OCI-LY1 (cell line): ENCODE data around the gene KAT6B.
A peak's percentile ranks its signal among the peaks of the same experiment; 100 is the strongest.
"Not testable (repeated sequence)": the region's sequence is repeated elsewhere in the genome, so short reads cannot be mapped to it uniquely, and the experiment has no call there.

ENCODE experiments used
- H2AFZ ChIP-seq: fragments of 200-600 bp; sonication (generic), shearing (Covaris generic); 2 replicates; pipeline ENCODE4 v1.6.0; 2014; ENCODE audit warnings: antibody characterized with exemption, mild to moderate bottlenecking, low read length
- H3F3A ChIP-seq: fragments of 200-600 bp; sonication (generic), shearing (Covaris generic); 2 replicates; pipeline ENCODE4 v1.6.0; 2014; ENCODE audit warnings: mild to moderate bottlenecking, antibody characterized with exemption, low read length, moderate library complexity; ENCODE audit not compliant: insufficient read depth
- H3K27ac ChIP-seq: fragments of 200-600 bp; sonication (generic); 2 replicates; pipeline ENCODE4 v1.5.1; 2014; ENCODE audit warnings: low read length, mixed run types, mild to moderate bottlenecking, low read depth; ENCODE audit not compliant: poor library complexity, severe bottlenecking
- H3K27me3 ChIP-seq: fragments of 200-600 bp; sonication (generic); 2 replicates; pipeline ENCODE4 v1.6.0; 2014; ENCODE audit warnings: antibody characterized with exemption, mild to moderate bottlenecking, low read length, moderate library complexity; ENCODE audit not compliant: insufficient read depth
- H3K36me3 ChIP-seq: fragments of 200-600 bp; sonication (generic); 2 replicates; pipeline ENCODE4 v1.6.1; 2014; ENCODE audit warnings: mild to moderate bottlenecking, antibody characterized with exemption, low read length, moderate library complexity, mixed read lengths; ENCODE audit not compliant: insufficient read depth
- H3K4me1 ChIP-seq: fragments of 200-600 bp; sonication (generic); 2 replicates; pipeline ENCODE4 v1.5.1; 2014; ENCODE audit warnings: mild to moderate bottlenecking, low read length, moderate library complexity; ENCODE audit not compliant: insufficient read depth, severe bottlenecking
- H3K4me2 ChIP-seq: fragments of 200-600 bp; sonication (generic), shearing (Covaris generic); 2 replicates; pipeline ENCODE4 v1.6.1; 2014; ENCODE audit warnings: low read length
- H3K4me3 ChIP-seq: fragments of 200-600 bp; sonication (generic); 2 replicates; pipeline ENCODE4 v1.5.1; 2014; ENCODE audit warnings: low read length, low read depth, mild to moderate bottlenecking, mixed read lengths; ENCODE audit not compliant: poor library complexity, severe bottlenecking
- H3K79me2 ChIP-seq: fragments of 200-600 bp; shearing (Covaris generic); 2 replicates; pipeline ENCODE4 v1.6.1; 2016; ENCODE audit warnings: mixed run types, low read length, mixed read lengths; ENCODE audit not compliant: insufficient read depth
- H3K9ac ChIP-seq: fragments of 200-600 bp; sonication (generic), shearing (Covaris generic); 2 replicates; pipeline ENCODE4 v1.6.1; 2014; ENCODE audit warnings: mild to moderate bottlenecking, low read length, mixed read lengths
- H3K9me2 ChIP-seq: fragments of 200-600 bp; sonication (generic), shearing (Covaris generic); 2 replicates; pipeline ENCODE4 v1.6.1; 2014; ENCODE audit warnings: low read depth, mild to moderate bottlenecking, low read length, mixed read lengths
- H3K9me3 ChIP-seq: fragments of 200-600 bp; shearing (Covaris generic); 2 replicates; pipeline ENCODE4 v1.6.1; 2014; ENCODE audit warnings: low read length, mixed read lengths
- H4K20me1 ChIP-seq: fragments of 200-600 bp; sonication (generic), shearing (Covaris generic); 2 replicates; pipeline ENCODE4 v1.6.0; 2016; ENCODE audit warnings: mild to moderate bottlenecking, low read length; ENCODE audit not compliant: insufficient read depth
- CTCF ChIP-seq: fragments of 200-600 bp; sonication (generic), shearing (Covaris generic); IDR thresholded peaks from 2 replicates; pipeline ENCODE4 v1.5.1; 2017; ENCODE audit warnings: mild to moderate bottlenecking, antibody characterized with exemption, low read length, moderate library complexity, mixed read lengths
- EZH2 ChIP-seq: fragments of 200-600 bp; sonication (generic), shearing (Covaris generic); IDR thresholded peaks from 2 replicates; pipeline ENCODE4 v1.8.0; 2017; ENCODE audit warnings: borderline replicate concordance, mixed run types, mild to moderate bottlenecking, antibody characterized with exemption, low read length, moderate library complexity, mixed read lengths

Gene KAT6B

GRCh38 chr10:74826142-74827044 lies at the start of gene KAT6B:
KAT6B (plus strand) TSS chr10:74826600; CDS start chr10:74842858, 16,258 bp downstream.
- H3K9me3 ChIP-seq = no peaks in the 10 kb centered on the region
- H3K9ac ChIP-seq = peak within 1 kb of the TSS; percentile 89
- H3K27ac ChIP-seq = peak within 1 kb of the TSS; percentile 79
- H3K9me2 ChIP-seq = no peaks in the 10 kb centered on the region
- H2AFZ ChIP-seq = no peak within 1 kb of the TSS
- H3K27me3 ChIP-seq = no peaks in the 10 kb centered on the region
- peak within 1 kb of the TSS; percentile 99 for H3K4me2 ChIP-seq
- H3K79me2 ChIP-seq = peaks cover 38% of the 10 kb centered on the region
- H3K36me3 ChIP-seq = peaks cover 5% of the 10 kb centered on the region
- H3K4me1 ChIP-seq = peaks cover 36% of the 10 kb centered on the region
- no peaks in the 10 kb centered on the region for H4K20me1 ChIP-seq
- H3K4me3 ChIP-seq = peak within 1 kb of the TSS; percentile 79
- no peak for TF ChIP-seq EZH2
- TF ChIP-seq CTCF = peak; percentile 34; the same call in 1 of the 2 replicates
- 0 out of 2 replicates have a peak, but pooled peaks cover 6% of the 10 kb centered on the region for H3F3A ChIP-seq

DNA sequence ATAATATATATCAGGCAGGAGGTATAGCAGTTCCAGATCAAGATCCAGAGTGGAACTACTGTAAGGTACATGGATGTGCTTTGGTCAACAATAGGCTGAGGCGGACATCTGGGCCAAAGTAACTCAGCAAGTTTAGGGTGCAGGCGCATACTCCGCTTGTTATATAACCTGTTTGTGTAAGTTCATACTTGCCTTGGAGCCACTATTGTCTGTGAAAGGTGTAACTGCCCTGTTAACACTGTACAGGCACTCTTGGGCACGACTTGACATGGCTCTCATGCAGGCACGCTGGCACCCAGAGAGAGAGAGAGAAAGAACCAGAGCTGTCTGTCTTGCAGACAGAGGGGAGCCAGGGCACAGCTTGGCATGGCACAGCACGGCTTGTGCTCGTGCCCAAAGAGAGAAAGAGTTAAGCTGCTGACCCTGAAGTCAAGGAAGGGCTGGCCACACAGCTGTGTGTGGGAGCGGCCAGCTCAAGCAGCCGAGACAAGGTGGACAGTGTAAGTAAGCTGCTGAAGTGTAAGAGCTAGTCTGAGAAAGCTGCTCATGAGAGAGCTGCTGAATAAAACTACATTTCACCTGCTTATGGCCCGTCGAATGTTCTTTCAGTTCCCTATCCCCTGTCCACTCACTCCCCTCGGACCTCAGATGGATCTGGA lies 47.8 kb upstream of the KAT6B start:
- Histone ChIP-seq H3K4me1 (no peaks in the 10 kb centered on the region), H3K4me2 (no peak overlapping the region), H3K79me2 (no peaks in the 10 kb centered on the region), H3K9ac (no peak overlapping the region), H3K36me3 (no peaks in the 10 kb centered on the region; the same call in 1 of the 2 replicates), H3F3A (no peaks in the 10 kb centered on the region), H3K4me3 (no peak overlapping the region), H4K20me1 (no peaks in the 10 kb centered on the region), H3K9me3 (peaks cover 28% of the 10 kb centered on the region), H3K9me2 (no peaks in the 10 kb centered on the region), H3K27me3 (no peaks in the 10 kb centered on the region), H3K27ac (no peak overlapping the region), H2AFZ (no peak overlapping the region)
- TF ChIP-seq CTCF (no peak), EZH2 (no peak)

DNA sequence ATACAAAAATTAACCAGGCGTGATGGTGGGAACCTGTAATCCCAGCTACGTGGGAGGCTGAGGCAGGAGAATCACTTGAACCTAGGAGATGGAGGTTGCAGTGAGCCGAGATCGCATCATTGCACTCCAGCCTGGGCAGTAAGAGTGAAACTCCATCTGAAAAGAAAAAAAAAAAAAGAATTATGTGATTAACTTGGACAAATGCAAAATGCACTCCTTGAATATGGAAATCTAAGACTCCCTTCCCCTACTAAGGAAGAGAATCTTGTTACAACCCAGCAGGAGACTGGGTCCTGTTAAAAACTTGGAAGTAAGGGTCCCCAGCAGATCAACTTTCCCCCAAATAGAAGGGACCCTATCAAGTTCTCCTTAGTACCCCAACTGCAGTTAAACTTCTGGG lies 44.5 kb upstream of the KAT6B start:
- H3K4me2 ChIP-seq, H2AFZ ChIP-seq, H3K36me3 ChIP-seq, H3K4me3 ChIP-seq, H3K27ac ChIP-seq, H4K20me1 ChIP-seq, H3K79me2 ChIP-seq, H3F3A ChIP-seq, H3K9ac ChIP-seq, H3K4me1 ChIP-seq, H3K27me3 ChIP-seq, H3K9me2 ChIP-seq: not testable (repeated sequence)
- peaks cover 12% of the 10 kb centered on the region for H3K9me3 ChIP-seq
